HG02610 (cell line): ENCODE results near the gene TRAPPC3L.

Experiments
- ATAC-seq: cut with Tn5 transposase; IDR thresholded peaks from one replicate; pipeline ENCODE4 v1.9.1; 2021; ENCODE audit warnings: mild to moderate bottlenecking, moderate library complexity; ENCODE audit not compliant: unreplicated experiment

Gene TRAPPC3L

DNA sequence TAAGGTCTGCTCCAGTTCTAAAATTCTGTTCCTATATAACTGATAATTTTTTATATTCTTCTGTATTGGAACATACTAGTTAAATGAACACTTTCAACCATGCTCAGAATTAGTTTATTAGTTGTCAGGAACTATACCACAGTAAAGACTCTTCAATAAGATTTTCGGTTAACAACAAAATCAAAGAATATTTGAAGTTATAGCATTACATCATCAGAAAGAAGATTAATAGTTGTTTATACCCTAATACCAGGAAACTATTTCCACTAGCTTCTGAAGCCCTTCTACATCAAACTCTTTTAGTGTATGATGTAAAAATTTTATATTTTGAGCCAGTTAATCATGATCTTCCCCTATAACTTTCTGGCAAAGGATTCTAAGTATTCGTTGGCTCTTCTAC lies 14.6 kb upstream of the TRAPPC3L start:
- ATAC-seq, result no peak

DNA sequence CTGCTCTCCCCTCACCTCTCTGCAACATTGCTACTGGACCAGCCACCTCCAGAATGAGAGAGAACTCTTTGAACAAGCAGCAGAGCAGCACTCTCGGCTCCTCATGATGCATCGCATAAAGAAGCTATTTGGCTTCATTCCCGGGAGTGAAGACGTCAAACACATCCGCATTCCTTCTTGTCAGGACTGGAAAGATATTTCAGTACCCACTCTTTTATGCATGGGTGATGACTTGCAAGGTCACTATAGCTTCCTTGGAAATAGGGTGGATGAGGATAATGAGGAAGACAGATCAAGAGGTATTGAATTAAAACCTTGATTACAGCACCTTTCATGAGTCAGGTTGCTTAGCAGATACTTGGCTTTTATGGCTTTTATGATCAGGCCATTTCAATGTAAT lies 12.4 kb upstream of the TRAPPC3L start:
- no peak for ATAC-seq

DNA sequence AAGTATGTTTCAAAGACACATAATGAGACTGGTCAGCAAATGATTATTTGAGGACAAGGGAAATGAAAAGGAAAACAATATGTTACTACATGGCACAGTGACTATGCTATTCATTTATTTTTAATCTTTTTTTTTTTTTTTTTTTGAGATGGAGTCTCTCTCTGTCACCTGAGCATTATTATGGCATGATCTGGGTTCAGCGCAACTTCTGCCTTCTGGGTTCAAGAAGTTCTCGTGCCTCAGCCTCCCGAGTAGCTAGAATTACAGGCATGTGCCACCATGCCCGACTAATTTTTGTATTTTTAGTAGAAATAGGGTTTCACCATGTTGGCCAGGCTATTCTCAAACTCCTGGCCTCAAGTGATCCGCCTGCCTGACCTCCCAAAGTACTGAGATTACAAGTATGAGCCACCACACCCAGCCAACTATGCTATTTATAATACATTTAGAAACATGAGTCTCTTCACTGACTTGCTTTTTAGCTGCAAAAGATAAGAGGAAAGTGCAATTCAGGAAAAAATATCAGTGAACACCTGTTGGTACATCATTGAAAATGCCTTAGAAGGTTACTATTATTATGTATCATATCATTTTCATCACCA lies 11.4 kb upstream of the TRAPPC3L start:
- no peak for ATAC-seq

DNA sequence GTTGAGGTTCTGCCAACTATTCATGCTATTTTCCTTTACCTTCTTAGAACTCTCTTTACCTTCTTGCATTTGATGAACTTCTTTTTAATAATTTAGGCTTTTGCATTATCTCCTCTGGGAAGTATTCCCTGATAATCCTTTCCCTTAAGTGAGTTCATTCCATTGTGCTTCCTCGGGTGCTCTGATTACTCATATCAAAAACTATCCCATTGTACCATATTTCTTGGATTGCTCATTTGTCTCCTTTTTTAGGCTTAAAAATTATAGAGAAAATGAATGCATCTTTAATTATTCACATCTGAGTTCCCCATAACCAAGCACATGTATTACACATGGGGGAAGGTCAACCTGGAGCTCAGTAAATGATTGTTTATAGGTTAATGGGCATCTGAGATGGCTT lies 10.6 kb upstream of the TRAPPC3L start:
- no peak for ATAC-seq

DNA sequence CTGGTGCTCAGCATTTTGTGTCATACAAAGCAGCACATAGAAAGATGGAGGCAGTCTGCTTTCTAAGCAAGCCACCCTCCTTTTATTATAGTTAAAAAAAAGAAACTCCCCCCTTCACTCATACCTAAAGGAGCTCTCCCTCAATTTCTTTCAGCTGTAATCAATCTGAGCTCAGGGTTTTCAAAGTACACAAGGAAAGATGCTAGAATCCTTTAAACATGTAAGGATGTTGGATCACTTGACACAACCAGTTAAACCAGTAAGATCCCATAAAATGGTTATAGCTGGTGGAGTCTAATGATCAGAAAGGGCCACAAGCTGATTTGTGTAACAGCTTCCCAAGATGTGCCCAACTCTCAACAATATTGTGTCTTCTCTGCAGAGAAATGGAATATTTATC lies 8.0 kb upstream of the TRAPPC3L start, which contains the start of gene CALHM4:
Gene CALHM4 (plus strand): TSS at position 301 of the 400 bp plus-strand sequence. CDS start 43 bp downstream, at position 344.
- ATAC-seq, result no peak

DNA sequence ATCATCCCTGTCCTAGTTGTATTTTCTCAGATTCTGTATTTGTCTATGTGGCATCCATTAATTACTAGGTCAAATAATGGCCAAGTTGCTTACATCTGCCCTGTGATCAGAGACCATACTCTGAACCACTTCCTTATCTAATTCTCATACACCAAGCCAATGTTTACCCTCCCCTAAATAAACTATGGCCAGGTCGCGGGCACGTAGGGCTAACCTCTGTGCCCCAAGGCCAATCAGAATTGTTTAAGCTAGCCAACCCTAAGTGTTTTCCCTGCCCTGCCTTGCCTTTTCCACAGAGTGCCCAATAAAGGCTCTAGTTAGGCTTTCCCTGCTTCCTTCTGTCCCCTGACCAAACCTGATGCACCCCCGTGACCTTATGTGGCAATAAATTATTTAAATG lies 5.3 kb upstream of the TRAPPC3L start:
- no peak for ATAC-seq

DNA sequence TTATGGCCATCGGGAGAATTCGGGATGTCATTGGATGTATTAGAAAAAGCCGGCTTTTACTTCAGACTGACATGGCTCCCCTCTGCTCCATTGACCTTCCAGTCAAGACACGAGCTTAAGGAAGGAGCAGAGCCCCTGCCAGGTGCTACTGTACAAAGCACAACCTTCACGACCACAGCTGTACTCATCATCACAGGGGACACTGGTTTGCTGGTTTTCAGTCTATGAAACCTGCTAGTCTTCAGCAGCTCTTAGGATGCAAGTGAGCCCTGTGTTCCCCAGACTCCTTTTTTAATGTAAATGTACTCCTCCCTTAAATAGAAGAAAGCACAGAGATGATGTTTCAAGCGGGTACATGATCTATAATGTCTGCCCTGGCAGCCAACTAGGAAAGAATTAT lies 1.9 kb upstream of the TRAPPC3L start:
- no peak for ATAC-seq

DNA sequence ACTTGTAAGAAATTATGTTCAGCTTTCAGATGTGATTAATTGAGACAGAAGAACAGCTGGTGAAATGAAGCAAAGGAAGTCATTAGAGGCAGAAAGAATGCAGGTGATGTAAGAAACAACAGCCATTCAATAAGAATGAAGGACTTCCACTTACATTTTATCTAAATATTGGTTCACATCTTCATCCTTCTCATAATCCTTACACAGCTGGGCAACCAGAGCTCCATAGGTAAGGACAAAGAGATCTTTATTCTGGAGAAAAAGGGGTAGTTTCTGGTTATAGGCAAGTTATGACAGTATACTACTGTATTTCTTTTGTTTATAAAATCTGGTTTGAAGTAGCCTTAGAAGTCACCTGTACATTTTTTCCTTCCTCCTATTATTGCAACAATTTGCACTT lies 2.3 kb downstream of the TRAPPC3L start:
- ATAC-seq, result no peak

DNA sequence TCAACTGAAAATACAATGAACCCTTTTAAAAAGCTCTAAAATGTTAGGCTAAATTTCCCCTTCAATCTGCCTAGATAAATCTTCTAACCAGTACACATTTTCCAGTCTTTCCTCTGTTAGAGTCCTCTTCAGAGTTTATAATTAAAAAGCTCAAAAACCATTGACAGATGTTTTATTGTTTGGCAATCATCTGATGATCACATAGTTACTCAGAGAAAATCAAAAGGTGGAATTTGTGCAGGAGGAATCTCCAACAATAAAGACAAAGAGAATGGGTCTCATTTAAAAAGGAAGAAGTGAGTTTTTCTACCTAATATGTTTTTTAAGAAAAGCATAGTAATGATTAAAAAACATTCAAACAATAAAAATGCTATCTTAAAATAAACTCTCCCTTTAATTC lies 3.1 kb downstream of the TRAPPC3L start:
- no peak for ATAC-seq

DNA sequence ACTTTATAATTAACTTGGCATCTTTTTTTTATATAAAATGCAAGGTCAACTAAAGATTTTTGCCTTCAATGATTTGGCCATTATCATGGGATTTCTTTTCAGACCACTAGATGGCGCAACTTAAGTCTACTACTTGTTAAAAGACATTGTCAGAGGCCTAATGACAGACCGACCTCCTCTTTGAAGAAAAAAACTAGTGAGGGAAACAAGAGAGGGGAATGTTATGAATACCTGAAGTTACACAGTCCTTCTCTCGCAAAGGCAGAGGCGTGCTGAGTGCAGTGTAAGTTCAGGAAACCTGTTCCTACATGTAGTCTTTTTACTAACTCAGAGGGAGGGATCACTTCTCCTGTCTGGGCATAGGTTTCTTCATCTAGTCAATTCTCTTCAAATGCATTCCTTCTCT lies 9.3 kb downstream of the TRAPPC3L start:
- ATAC-seq, result no peak

DNA sequence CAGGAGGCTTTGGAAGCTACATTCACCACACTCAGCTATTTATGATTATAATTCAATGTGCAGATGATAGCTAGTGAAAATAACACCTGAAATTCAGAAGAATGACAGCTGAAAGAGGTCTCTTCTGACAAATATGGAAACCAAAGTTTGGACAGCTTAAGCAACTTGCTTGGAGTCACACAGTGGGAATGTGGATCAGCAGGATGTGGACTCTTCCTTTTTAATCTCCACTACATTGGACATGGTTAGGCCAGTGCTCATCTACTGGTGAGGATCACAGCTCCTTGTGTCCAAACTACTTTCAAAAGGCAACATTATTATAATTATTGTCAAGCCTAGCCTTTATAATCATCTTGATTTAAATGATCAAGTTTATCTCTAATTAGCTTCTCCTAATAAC lies 10.4 kb downstream of the TRAPPC3L start:
- no peak for ATAC-seq

DNA sequence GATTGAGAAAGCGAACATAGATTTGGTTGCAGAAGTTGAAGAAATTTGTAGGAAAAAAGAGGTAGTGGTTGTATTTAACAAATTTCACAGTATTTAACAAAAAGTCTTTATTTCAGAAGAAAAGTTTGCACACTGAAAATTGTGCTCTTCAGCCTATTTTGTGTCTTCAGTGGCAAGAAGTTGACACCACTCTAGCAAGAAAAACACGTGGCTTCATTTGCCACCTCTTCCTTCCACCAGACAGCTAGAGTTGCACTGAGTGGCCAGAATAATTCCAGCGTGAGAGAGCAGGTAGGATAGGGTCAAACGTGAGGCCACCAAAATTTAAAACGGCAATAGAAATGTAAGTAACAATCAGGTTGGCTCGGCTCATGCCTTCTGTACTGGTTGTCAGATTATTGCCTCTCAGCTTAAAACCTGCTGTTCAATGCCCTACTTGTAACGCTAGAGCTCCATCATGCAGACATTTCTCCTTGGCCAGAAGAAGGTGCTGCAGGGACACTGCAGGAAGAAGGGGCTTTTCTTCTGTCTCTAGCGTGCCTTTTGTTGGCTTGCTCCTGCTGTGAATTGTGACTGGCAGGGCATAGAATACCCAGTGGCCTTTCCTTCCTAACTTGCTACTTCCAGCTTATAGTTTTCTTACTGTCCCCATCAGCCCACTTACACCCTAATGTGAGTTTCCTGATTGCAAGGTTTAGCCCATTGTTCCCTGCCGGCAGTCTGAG lies 12.1 kb downstream of the TRAPPC3L start:
- no peak for ATAC-seq

DNA sequence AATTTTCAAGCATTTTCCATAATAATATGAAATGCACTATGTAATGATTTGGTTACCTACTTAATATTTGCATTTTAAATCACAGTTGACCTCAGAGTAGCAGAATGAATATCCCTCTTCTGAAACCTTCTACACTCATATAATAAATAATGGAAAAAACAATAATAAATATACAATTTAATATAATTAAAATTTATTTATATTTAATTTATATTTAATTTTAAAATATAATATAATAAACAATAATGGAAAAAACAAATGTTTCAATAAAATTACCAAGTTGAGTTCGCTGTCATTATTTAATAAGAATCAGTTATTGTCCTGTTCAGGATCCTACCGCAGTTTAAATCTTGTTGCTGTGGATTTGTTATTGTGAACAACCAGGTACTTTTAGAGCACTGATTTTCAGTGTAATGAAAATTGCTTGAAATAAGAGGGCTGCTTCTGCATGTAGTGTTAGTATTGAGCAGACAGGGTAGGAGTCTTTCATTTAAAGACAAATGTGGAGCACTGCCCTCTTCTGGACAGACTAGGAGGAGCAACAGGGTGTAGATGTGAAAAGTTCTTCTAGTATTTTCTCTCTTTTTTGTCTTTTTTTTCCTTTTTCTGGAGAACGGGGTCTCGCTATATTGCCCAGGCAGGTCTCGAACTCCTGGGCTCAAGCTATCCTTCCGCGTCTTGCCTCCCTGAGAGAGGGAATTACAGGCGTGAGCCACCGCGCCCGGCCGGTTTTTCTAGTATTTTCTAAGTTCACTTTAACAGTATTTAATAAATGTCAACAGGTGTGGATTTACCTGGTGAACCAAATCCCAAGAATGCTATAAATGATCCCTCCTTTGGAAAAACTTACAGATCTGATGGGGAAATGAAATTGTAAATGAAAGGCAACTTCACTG lies 13.6 kb downstream of the TRAPPC3L start:
- ATAC-seq, result peak; percentile 65

DNA sequence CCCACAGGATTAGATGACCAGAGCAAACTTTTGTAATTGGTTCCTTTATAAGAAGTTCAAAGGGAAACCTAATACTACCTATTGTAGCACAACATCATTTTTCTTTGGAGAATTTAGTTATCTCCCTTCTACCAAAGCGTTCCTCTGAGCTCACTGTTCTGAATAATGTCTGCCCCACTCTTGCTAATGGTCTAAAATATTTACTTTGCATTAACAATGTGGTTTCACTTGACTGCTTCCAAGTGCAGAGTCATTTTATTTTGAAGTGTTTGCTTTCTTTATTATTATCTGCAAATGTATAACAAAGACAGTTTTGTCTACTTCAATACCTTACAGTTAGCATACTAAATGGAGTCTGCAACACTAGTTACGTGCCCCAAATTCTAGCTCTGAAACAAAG lies 15.0 kb downstream of the TRAPPC3L start:
- ATAC-seq, result no peak

DNA sequence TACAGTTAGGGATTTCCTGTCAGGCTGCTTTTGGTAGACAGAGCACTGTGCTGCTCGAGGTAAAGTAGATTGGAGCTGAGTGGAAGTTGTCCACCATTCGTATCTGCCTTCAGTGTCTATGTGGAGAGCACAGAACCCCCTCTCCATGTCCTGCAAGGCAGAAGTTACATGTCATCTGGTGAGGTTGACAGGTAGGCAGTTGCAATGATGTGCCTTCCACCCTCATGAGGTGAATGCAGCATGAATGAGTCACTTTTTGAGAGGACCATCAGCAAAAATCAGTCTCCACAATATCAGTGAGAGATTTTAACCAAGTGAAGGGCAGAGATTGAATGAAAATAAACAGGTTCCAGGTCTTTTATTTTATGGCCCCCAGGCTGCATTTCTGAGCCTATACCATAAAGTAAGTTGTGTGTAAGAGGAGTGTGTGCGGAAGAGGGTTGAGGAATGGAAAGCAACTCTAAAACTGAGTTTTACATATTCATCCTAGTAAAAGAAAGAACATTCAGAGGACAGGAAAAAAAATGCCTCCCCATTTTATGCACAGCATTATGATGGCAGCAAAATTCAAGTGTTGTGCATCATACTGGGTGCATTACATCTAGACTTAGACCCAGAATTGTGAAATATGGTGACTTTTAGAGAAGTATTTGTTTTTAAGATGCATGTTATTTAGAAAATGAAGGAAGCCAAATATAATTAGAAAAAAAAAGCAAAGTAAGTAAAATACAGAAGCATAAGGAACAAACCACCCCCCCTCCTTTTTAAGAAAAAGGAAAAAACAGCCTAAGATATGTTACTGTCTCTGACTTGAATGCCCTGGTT lies 15.8 kb downstream of the TRAPPC3L start:
- no peak for ATAC-seq

DNA sequence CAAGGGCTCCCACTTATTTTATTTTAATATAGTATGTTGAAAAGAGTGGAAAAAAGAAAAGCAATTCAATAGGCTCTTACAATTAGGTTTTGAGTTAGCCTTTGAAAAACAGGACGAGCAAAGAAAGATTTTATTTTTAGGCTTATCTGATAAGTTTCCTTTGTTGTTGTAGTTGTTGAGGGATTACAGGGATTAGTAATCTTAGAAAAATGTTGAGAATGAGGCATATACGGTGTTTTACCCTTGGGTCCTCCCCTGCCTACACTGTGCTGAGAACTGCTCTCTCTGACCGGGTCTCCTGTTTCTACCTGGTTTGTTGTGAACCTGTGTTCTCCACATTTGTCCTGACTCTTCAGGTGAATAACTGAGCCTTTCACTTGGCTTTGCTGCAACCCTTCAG lies 16.7 kb downstream of the TRAPPC3L start:
- no peak for ATAC-seq

DNA sequence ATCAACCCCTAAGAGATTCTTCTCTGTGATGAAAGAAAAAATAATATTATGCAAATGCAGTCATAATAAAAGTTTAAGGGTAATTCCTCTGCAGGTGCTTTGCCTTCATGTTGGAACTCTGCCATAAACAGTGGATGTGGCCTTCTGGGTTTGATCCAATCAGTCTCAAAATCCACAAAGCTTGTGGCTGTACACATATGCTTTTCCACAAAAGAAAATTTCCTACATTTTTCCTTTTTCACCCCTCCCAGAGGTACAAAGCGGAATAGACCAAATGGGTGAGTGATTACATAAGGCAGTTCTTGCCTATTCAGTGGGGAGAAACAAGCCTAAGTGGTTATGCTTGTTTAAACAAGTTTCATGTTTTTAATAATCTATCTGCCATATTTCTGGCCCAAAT lies 17.4 kb downstream of the TRAPPC3L start:
- ATAC-seq, result no peak

DNA sequence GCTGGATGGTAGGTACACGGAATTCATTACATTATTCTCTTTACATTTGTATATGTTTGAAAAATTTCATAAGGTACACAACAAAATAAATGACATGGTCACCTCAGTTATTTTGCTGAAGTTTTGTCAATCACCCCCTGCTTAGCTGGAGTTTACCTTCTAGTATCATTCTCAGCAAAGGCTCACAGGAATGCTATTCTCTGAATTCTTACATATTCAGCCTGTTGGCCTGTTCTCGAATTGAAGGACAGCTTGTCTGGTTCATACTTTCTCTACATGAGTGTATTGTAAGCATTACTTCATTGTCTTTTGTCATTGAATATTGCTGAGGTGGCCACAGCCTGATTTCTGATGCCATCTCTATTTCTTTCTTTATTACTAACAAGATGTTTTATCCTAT lies 21.2 kb downstream of the TRAPPC3L start:
- no peak for ATAC-seq

DNA sequence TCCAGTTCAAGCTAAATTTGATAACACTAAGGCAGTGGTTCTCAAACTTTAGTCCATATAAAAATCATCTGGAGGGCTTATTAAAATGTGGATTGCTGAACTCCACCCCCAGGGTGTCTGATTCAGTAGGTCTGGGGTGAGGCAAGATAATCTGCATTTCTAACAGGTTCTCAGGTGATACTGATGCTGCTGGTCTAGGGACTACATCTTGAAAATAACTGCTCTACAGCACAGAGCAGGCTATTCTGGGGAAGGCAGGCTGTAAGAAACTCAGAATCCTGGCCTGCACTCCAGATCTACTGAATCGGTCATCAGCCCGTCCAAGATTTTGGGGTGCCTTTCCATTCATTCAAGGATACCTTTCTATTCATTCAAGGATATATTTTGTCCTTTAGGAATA lies 22.6 kb downstream of the TRAPPC3L start:
- no peak for ATAC-seq

DNA sequence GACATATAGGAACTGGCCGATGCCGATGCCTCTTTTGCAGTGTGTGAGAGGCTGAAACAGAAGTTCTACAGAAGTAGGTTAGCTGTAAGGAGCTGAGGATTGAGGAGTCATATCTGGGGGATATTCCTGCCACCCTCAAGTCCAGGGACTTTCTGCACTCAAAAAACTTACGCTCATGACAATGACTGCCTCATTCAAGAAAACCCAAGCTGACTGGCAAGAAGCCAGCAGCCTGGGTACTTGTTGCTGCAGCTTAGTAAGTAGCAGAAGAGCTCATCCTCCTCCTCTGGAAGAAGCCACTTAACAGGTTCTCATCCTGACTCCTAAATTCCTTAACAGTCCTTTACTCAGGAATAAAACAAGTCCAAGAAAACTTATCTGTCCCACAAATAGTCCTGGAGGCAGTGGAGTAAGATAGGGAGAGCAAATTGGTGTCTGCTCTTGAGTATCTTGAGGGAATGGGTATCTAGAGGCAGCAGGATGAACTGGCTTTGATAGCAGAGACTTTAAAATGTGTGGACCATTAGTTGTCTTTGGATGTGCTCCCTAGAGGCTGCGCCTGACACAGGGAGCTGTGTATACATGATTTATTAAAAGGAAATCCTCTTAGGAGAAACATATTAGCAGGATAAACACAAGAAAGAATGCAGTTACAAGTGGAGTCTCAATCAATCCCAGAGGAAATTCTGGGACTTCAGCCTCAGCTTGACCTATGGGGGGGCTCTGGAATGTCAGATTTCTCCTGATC lies 26.7 kb downstream of the TRAPPC3L start:
- ATAC-seq, result no peak
